HEK293 (cell line): Measurements from ENCODE around the gene PFDN6.

Experiments
- CTCF ChIA-PET: fragments of 350-600 bp; formaldehyde crosslinking; extraction: SDS; loops from one replicate; lab custom pipeline; 2021; ENCODE audit warnings: antibody characterized with exemption; lab: Yijun Ruan, JAX
- POLR2A ChIA-PET: fragments of 300-600 bp; formaldehyde crosslinking; extraction: SDS; loops from one replicate; lab custom pipeline; 2020; ENCODE audit warnings: antibody characterized with exemption, inconsistent platforms; lab: Yijun Ruan, JAX
- H3K27ac ChIP-seq: fragments of 200-500 bp; sonication (Bioruptor generic); 2 replicates; pipeline ENCODE4 v1.5.1; 2014; ENCODE audit warnings: low read depth, low read length, control low read depth, inconsistent platforms; ENCODE audit errors: extremely low read depth
- H3K36me3 ChIP-seq, 2 experiments: fragments of 200-500 bp in 1 of 2; sonication (Bioruptor generic) in 1 of 2; 1 replicate in 1 of 2; 2 replicates in 1 of 2; pipeline ENCODE4 v1.5.1; 2014 to 2017; ENCODE audit warnings: inconsistent platforms in 2 of 2, low read length in 2 of 2; ENCODE audit not compliant: control insufficient read depth in 2 of 2, insufficient read depth in 1 of 2
- H3K4me1 ChIP-seq: fragments of 200-500 bp; sonication (Bioruptor generic); 2 replicates; pipeline ENCODE4 v1.5.1; 2014; ENCODE audit warnings: mild to moderate bottlenecking, low read length, inconsistent platforms; ENCODE audit not compliant: control insufficient read depth, insufficient read depth
- H3K4me3 ChIP-seq: 2 replicates; pipeline ENCODE4 v1.5.1; 2011; ENCODE audit warnings: low read depth, mild to moderate bottlenecking, control low read depth, low read length, moderate library complexity
- H3K9me3 ChIP-seq: fragments of 200-500 bp; sonication (Bioruptor generic); 2 replicates; pipeline ENCODE4 v1.5.1; 2014; ENCODE audit warnings: low read depth, low read length, inconsistent platforms; ENCODE audit not compliant: control insufficient read depth, insufficient read depth
- EGR2 ChIP-seq: fragments of 450-650 bp; formaldehyde crosslinking; IDR thresholded peaks from 2 replicates; pipeline ENCODE4 v1.5.1; 2016; ENCODE audit warnings: low read depth, missing biosample characterization, missing genetic modification characterization
- KLF10 ChIP-seq: fragments of 450-650 bp; IDR thresholded peaks from 2 replicates; pipeline ENCODE4 v1.5.1; 2018; ENCODE audit warnings: missing biosample characterization, mild to moderate bottlenecking, missing genetic modification characterization
- SP2 ChIP-seq: fragments of 450-650 bp; formaldehyde crosslinking; IDR thresholded peaks from 2 replicates; pipeline ENCODE4 v1.5.1; 2016; ENCODE audit warnings: missing biosample characterization, missing genetic modification characterization
- ZFP69B ChIP-seq: fragments of 450-650 bp; formaldehyde crosslinking; IDR thresholded peaks from 2 replicates; pipeline ENCODE4 v1.5.1; 2016; ENCODE audit warnings: missing biosample characterization, missing genetic modification characterization
- ZNF133 ChIP-seq: fragments of 450-650 bp; formaldehyde crosslinking; IDR thresholded peaks from 2 replicates; pipeline ENCODE4 v1.5.1; 2016; ENCODE audit warnings: missing biosample characterization, missing genetic modification characterization
- ZNF138 ChIP-seq: fragments of 450-650 bp; formaldehyde crosslinking; IDR thresholded peaks from 2 replicates; pipeline ENCODE4 v1.5.1; 2016; ENCODE audit warnings: missing biosample characterization, missing genetic modification characterization, borderline replicate concordance
- ZNF146 ChIP-seq: fragments of 450-650 bp; formaldehyde crosslinking; IDR thresholded peaks from 2 replicates; pipeline ENCODE4 v1.5.1; 2016; ENCODE audit warnings: missing biosample characterization, missing genetic modification characterization
- ZNF155 ChIP-seq: fragments of 450-650 bp; formaldehyde crosslinking; IDR thresholded peaks from 2 replicates; pipeline ENCODE4 v1.5.1; 2016; ENCODE audit warnings: missing biosample characterization, missing genetic modification characterization
- ZNF16 ChIP-seq: fragments of 450-650 bp; formaldehyde crosslinking; IDR thresholded peaks from 2 replicates; pipeline ENCODE4 v1.5.1; 2016; ENCODE audit warnings: low read depth, missing biosample characterization, missing genetic modification characterization
- ZNF174 ChIP-seq: fragments of 450-650 bp; formaldehyde crosslinking; IDR thresholded peaks from 2 replicates; pipeline ENCODE4 v1.5.0; 2017; ENCODE audit warnings: missing biosample characterization, mild to moderate bottlenecking, missing genetic modification characterization
- ZNF248 ChIP-seq: fragments of 450-650 bp; formaldehyde crosslinking; IDR thresholded peaks from 2 replicates; pipeline ENCODE4 v1.5.1; 2017; ENCODE audit warnings: missing biosample characterization, missing genetic modification characterization
- ZNF350 ChIP-seq: fragments of 450-650 bp; formaldehyde crosslinking; IDR thresholded peaks from 2 replicates; pipeline ENCODE4 v1.5.0; 2017; ENCODE audit warnings: missing biosample characterization, mild to moderate bottlenecking, missing genetic modification characterization
- ZNF423 ChIP-seq: fragments of 450-650 bp; formaldehyde crosslinking; IDR thresholded peaks from 2 replicates; pipeline ENCODE4 v1.5.1; 2016; ENCODE audit warnings: missing biosample characterization, missing genetic modification characterization
- ZNF48 ChIP-seq: fragments of 450-650 bp; formaldehyde crosslinking; IDR thresholded peaks from 2 replicates; pipeline ENCODE4 v1.5.1; 2016; ENCODE audit warnings: missing biosample characterization, missing genetic modification characterization
- ZNF518A ChIP-seq: fragments of 450-650 bp; formaldehyde crosslinking; conservative IDR thresholded peaks from 2 replicates; pipeline ENCODE4 v1.5.1; 2016; ENCODE audit warnings: low read depth, missing biosample characterization, missing genetic modification characterization
- ZNF558 ChIP-seq: fragments of 450-650 bp; formaldehyde crosslinking; IDR thresholded peaks from 2 replicates; pipeline ENCODE4 v1.5.1; 2016; ENCODE audit warnings: missing biosample characterization, missing genetic modification characterization
- ZNF561 ChIP-seq: fragments of 450-650 bp; IDR thresholded peaks from 2 replicates; pipeline ENCODE4 v1.5.1; 2018; ENCODE audit warnings: missing biosample characterization, missing genetic modification characterization, borderline replicate concordance
- ZNF654 ChIP-seq: fragments of 450-650 bp; formaldehyde crosslinking; IDR thresholded peaks from 2 replicates; pipeline ENCODE4 v1.5.1; 2016; ENCODE audit warnings: low read depth, missing biosample characterization, missing genetic modification characterization
- ZNF664 ChIP-seq: fragments of 450-650 bp; formaldehyde crosslinking; IDR thresholded peaks from 2 replicates; pipeline ENCODE4 v1.5.1; 2016; ENCODE audit warnings: missing biosample characterization, missing genetic modification characterization
- ZNF747 ChIP-seq: fragments of 450-650 bp; formaldehyde crosslinking; IDR thresholded peaks from 2 replicates; pipeline ENCODE4 v1.5.1; 2016; ENCODE audit warnings: missing biosample characterization, missing genetic modification characterization
- TF ChIP-seq, protein P1 (sequence below): fragments of 450-650 bp; formaldehyde crosslinking; IDR thresholded peaks from 2 replicates; pipeline ENCODE4 v1.5.1; 2016; ENCODE audit warnings: missing biosample characterization, missing genetic modification characterization
- TF ChIP-seq, protein P2 (sequence below): fragments of 450-650 bp; formaldehyde crosslinking; IDR thresholded peaks from 2 replicates; pipeline ENCODE4 v1.5.1; 2016; ENCODE audit warnings: missing biosample characterization, missing genetic modification characterization
- TF ChIP-seq, protein P3 (sequence below): fragments of 450-650 bp; IDR thresholded peaks from 2 replicates; pipeline ENCODE4 v1.5.1; 2018; ENCODE audit warnings: missing biosample characterization, missing genetic modification characterization

Gene PFDN6

DNA sequence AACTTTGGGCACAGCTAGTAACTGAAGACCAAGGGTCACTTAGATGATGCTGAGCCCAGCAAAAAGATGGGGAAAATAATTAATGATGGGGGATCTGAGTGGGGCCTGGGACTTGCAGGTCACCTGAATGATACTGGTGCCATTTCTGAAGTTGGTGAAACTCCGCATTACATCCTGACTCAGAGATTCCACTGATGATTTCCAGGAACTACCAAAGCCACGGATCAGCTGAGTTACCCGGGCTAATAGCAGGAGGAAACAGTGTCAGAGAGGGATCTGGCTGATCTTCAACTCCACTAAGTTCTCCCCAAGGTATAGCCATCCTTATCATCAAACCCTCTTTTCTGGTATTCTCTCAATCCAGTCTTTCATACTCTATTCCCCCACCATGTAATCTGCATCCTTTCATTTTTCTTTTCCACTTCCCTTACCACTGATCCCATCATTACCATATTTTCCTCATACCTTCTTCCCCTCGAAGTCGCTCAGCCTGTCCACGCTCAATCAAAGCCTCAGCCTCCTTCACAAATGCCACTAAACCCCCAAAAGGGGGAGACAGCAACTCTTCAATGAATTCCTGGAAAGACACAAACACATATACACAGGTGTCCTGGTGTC lies 37.9 kb upstream of the PFDN6 start:
- peaks cover 14 to 20% of the 10 kb centered on the region in 2 experiments; a peak in 2 of 3 replicates for H3K36me3 ChIP-seq
- CTCF ChIA-PET, result interaction anchor here (0.6 to 1.6 kb wide), 6 partner anchors 16 to 413 kb away, joined by 3 to 8 read pairs (median 5); partner anchors contain the start of genes B3GALT4, RPS18, TAP2 and VPS52

DNA sequence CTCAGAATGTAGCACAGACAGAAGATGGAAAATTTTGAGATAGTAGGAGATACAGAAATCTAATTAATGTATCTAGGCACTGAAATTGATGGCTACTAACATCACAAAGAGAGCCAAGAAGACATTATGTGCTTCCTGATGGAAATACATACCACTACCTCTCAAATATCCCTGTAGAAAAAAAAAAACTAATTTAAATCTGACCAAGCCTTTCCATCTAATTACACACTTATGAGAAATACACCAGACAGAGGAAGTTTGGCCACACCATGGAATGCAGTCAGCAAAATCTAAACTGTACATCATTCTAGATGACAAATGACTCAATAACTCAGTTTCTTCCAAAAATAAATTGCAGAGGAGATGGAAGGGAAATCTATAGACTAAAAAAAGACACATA lies 36.6 kb upstream of the PFDN6 start:
- Histone ChIP-seq H3K4me1 (peaks cover 12% of the 10 kb centered on the region), H3K27ac (no peak overlapping the region), H3K36me3 (peaks cover 26% of the 10 kb centered on the region in 2 experiments; a peak in 2 of 3 replicates), H3K4me3 (no peak overlapping the region), H3K9me3 (no peaks in the 10 kb centered on the region)
- no peak for TF ChIP-seq ZNF138
- no peak for TF ChIP-seq ZNF664 (tag by site-specific recombination)
- TF ChIP-seq ZNF146 (tag by site-specific recombination), result no peak
- TF ChIP-seq, protein P1, sequence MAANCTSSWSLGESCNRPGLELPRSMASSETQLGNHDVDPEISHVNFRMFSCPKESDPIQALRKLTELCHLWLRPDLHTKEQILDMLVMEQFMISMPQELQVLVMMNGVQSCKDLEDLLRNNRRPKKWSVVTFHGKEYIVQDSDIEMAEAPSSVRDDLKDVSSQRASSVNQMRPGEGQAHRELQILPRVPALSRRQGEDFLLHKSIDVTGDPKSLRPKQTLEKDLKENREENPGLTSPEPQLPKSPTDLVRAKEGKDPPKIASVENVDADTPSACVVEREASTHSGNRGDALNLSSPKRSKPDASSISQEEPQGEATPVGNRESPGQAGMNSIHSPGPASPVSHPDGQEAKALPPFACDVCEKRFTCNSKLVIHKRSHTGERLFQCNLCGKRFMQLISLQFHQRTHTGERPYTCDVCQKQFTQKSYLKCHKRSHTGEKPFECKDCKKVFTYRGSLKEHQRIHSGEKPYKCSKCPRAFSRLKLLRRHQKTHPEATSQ (tag by site-specific recombination), result no peak
- no peak for TF ChIP-seq EGR2 (tag by site-specific recombination)
- TF ChIP-seq ZNF16, result no peak
- TF ChIP-seq ZNF248, result no peak
- TF ChIP-seq ZNF174 (tag by site-specific recombination), result no peak
- TF ChIP-seq ZNF350 (tag by site-specific recombination), result no peak
- no peak for TF ChIP-seq ZNF561
- TF ChIP-seq ZNF423 (tag by site-specific recombination), result no peak
- ChIA-PET POLR2A (interaction anchor here (0.7 kb wide), 1 partner anchor 376 kb away, joined by 6 read pairs; no protein-coding TSS in a partner anchor), CTCF (interaction anchor here (0.6 kb wide), 1 partner anchor 47 kb away, joined by 3 read pairs; no protein-coding TSS in a partner anchor)

More for the DNA sequence above, 37.9 kb upstream of the PFDN6 start:
- Histone ChIP-seq H3K9me3 (no peaks in the 10 kb centered on the region), H3K4me1 (peaks cover 12% of the 10 kb centered on the region), H3K27ac (no peak overlapping the region), H3K4me3 (no peak overlapping the region)
- POLR2A ChIA-PET, result interaction anchor here (0.7 to 4.8 kb wide), 5 partner anchors 12 to 280 kb away, joined by 3 to 65 read pairs (median 30); partner anchors contain the start of genes B3GALT4, RPS18 and VPS52
- TF ChIP-seq SP2 (tag by site-specific recombination) (no peak), ZNF654 (tag by site-specific recombination) (peak; percentile 11; the same call in 1 of the 2 replicates)

- H3K27ac ChIP-seq, result peak overlapping the region; percentile 50; the same call in 1 of the 2 replicates
- CTCF ChIA-PET, result interaction anchor here (0.6 to 1.6 kb wide), 6 partner anchors 16 to 128 kb away, joined by 3 to 5 read pairs (median 4); partner anchors contain the start of gene RPS18
- peaks cover 37% of the 10 kb centered on the region in 2 experiments; a peak in 2 of 3 replicates for H3K36me3 ChIP-seq
- POLR2A ChIA-PET, result interaction anchor here (0.7 to 3.4 kb wide), 6 partner anchors 17 to 156 kb away, joined by 3 to 20 read pairs (median 8); partner anchors contain the start of genes B3GALT4, RING1, RPS18 and VPS52
- H3K9me3 ChIP-seq, result no peaks in the 10 kb centered on the region
- peaks cover 5% of the 10 kb centered on the region for H3K4me1 ChIP-seq
- H3K4me3 ChIP-seq, result no peak overlapping the region
- TF ChIP-seq ZNF48 (tag by site-specific recombination) (no peak), ZNF133 (tag by site-specific recombination) (no peak), ZNF747 (tag by site-specific recombination) (no peak), ZNF518A (tag by site-specific recombination) (no peak), ZNF155 (tag by site-specific recombination) (no peak), ZFP69B (tag by site-specific recombination) (no peak), KLF10 (tag by site-specific recombination) (no peak), ZNF558 (tag by site-specific recombination) (no peak)
- TF ChIP-seq, protein P2, sequence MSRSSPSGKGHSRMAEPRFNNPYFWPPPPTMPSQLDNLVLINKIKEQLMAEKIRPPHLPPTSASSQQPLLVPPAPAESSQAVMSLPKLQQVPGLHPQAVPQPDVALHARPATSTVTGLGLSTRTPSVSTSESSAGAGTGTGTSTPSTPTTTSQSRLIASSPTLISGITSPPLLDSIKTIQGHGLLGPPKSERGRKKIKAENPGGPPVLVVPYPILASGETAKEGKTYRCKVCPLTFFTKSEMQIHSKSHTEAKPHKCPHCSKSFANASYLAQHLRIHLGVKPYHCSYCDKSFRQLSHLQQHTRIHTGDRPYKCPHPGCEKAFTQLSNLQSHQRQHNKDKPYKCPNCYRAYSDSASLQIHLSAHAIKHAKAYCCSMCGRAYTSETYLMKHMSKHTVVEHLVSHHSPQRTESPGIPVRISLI (tag by site-specific recombination), result peak; percentile 93
- TF ChIP-seq, protein P3, sequence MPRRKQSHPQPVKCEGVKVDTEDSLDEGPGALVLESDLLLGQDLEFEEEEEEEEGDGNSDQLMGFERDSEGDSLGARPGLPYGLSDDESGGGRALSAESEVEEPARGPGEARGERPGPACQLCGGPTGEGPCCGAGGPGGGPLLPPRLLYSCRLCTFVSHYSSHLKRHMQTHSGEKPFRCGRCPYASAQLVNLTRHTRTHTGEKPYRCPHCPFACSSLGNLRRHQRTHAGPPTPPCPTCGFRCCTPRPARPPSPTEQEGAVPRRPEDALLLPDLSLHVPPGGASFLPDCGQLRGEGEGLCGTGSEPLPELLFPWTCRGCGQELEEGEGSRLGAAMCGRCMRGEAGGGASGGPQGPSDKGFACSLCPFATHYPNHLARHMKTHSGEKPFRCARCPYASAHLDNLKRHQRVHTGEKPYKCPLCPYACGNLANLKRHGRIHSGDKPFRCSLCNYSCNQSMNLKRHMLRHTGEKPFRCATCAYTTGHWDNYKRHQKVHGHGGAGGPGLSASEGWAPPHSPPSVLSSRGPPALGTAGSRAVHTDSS, result no peak
These were observed 34.8 kb upstream of the PFDN6 start for GRCh38 chr6:33254591-33254990.
